Glutamatergic neuron (in vitro differentiated cells): ENCODE measurements around the gene GDPD5. TPM values are rescaled to one million over a fixed set of nuclear protein-coding genes. Genes with fewer than 3 reads are reported as not detected.

Source experiments
- DNase-seq: peaks from one replicate; pipeline ENCODE4 v3.0.0; 2022
- H3K27ac Mint-ChIP-seq: one replicate; pipeline ENCODE4 v1.8.0; 2020; ENCODE audit warnings: mild to moderate bottlenecking, mixed read lengths, inconsistent platforms; ENCODE audit not compliant: unreplicated experiment
- H3K27me3 Mint-ChIP-seq: one replicate; pipeline ENCODE4 v1.8.0; 2020; ENCODE audit warnings: mild to moderate bottlenecking, moderate library complexity, mixed read lengths, inconsistent platforms; ENCODE audit not compliant: unreplicated experiment
- H3K36me3 Mint-ChIP-seq: one replicate; pipeline ENCODE4 v1.8.0; 2020; ENCODE audit warnings: mild to moderate bottlenecking, mixed read lengths, inconsistent platforms; ENCODE audit not compliant: unreplicated experiment
- H3K4me1 Mint-ChIP-seq: one replicate; pipeline ENCODE4 v1.8.0; 2020; ENCODE audit warnings: mild to moderate bottlenecking, low read depth, mixed read lengths, inconsistent platforms; ENCODE audit not compliant: unreplicated experiment
- H3K4me3 Mint-ChIP-seq: one replicate; pipeline ENCODE4 v1.8.0; 2020; ENCODE audit warnings: mild to moderate bottlenecking, mixed read lengths, inconsistent platforms; ENCODE audit not compliant: unreplicated experiment
- H3K9me3 Mint-ChIP-seq: one replicate; pipeline ENCODE4 v1.8.0; 2020; ENCODE audit warnings: mild to moderate bottlenecking, moderate library complexity, mixed read lengths, inconsistent platforms; ENCODE audit not compliant: unreplicated experiment
- total RNA-seq: library from RNA; stranded (reverse); fragmentation: NEBNext Ultra II Directional; extraction: Animal tissue kit (Norgen Biotek cat#: 25700); gene quantifications from one replicate; pipeline ENCODE4 v1.2.1, GENCODE V29; 2021; ENCODE audit not compliant: unreplicated experiment
- TF ChIP-seq, protein P1 (sequence below): fragments of 200-600 bp; sonication (generic); IDR thresholded peaks from one replicate; pipeline ENCODE4 v1.5.0; 2021; ENCODE audit not compliant: partially characterized antibody, unreplicated experiment

GDPD5 gene
- total RNA-seq, 1 donor from 2014 or later: 147 TPM

DNA sequence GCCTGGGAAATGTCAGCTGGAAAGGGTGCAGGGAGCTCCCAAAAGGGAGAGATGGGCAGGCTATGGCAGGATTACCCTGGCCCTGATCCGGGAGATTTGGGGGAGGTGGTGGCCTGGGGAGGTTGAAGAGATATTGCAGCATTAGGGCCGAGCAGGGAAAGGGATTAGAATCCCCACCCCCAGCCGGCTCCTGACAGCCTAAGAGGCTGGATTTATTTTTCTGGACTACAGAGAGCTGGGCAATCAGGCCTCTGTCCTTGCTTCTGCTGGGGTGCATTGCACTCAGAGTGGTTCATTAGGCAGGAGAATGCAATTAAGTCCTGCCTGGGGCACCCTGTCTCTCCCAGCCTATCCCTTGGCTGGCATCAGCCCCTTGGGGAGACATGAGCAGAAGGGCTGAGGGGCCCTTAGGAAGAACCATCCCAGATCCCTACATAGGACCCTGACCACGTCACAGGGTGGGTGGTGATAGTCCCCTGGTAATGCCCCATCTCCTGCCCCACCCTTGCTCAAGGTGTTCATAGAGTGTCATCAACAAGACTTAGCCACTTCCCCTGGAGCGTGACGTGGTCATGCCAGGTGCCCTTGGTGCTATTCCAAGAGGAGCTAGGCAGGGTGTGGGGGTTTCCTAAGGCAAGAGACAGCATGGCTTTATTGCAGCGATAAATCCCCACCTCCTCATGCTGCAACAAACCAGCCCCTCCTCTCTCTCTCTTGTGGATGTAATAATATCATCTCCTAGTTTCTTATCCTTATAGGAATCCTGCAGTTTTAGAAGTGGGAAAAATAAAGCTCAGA is 54.4 kb downstream of the GDPD5 start:
- no peak for DNase-seq
- no peaks in the 10 kb centered on the region for H3K36me3 Mint-ChIP-seq
- peaks cover 23% of the 10 kb centered on the region for H3K27me3 Mint-ChIP-seq
- no peak overlapping the region for H3K4me3 Mint-ChIP-seq
- H3K27ac Mint-ChIP-seq: no peak overlapping the region
- peaks cover 13% of the 10 kb centered on the region for H3K4me1 Mint-ChIP-seq
- TF ChIP-seq, protein P1, sequence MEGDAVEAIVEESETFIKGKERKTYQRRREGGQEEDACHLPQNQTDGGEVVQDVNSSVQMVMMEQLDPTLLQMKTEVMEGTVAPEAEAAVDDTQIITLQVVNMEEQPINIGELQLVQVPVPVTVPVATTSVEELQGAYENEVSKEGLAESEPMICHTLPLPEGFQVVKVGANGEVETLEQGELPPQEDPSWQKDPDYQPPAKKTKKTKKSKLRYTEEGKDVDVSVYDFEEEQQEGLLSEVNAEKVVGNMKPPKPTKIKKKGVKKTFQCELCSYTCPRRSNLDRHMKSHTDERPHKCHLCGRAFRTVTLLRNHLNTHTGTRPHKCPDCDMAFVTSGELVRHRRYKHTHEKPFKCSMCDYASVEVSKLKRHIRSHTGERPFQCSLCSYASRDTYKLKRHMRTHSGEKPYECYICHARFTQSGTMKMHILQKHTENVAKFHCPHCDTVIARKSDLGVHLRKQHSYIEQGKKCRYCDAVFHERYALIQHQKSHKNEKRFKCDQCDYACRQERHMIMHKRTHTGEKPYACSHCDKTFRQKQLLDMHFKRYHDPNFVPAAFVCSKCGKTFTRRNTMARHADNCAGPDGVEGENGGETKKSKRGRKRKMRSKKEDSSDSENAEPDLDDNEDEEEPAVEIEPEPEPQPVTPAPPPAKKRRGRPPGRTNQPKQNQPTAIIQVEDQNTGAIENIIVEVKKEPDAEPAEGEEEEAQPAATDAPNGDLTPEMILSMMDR: no peak
- peaks cover 8% of the 10 kb centered on the region for H3K9me3 Mint-ChIP-seq

DNA sequence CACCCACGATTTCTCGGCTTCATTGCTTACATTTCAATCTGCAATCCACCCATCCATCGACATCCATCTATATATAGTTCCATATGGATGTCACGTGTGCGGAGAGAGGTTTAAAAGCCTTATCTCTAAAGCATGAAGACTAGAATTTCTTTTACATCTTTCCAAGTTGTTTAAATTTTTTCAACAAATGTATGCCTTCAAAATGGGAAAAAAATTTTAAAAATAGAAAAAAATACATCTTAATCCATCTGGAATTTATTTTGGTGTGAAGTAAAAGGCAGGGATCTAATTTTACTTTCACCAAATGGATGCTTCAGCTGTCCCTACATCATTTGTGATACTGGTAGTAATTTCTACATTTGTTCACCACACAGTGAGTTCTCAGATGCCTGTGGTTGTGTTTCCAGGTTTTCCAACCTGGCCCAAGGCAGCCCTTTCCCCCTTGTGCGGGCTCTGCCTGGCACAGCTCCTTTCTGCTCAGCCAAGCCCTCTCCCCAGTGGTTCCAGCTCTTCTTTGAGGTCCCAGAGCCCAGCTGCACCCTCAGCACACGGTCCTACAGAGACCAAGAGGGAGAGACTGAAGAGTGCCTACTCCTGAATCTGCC is 55.2 kb downstream of the GDPD5 start:
- H3K4me3 Mint-ChIP-seq: no peak overlapping the region
- TF ChIP-seq, protein P1: no peak
- peaks cover 8% of the 10 kb centered on the region for H3K9me3 Mint-ChIP-seq
- DNase-seq: no peak
- H3K36me3 Mint-ChIP-seq: no peaks in the 10 kb centered on the region
- H3K27ac Mint-ChIP-seq: no peak overlapping the region
- peaks cover 13% of the 10 kb centered on the region for H3K4me1 Mint-ChIP-seq
- peaks cover 18% of the 10 kb centered on the region for H3K27me3 Mint-ChIP-seq

DNA sequence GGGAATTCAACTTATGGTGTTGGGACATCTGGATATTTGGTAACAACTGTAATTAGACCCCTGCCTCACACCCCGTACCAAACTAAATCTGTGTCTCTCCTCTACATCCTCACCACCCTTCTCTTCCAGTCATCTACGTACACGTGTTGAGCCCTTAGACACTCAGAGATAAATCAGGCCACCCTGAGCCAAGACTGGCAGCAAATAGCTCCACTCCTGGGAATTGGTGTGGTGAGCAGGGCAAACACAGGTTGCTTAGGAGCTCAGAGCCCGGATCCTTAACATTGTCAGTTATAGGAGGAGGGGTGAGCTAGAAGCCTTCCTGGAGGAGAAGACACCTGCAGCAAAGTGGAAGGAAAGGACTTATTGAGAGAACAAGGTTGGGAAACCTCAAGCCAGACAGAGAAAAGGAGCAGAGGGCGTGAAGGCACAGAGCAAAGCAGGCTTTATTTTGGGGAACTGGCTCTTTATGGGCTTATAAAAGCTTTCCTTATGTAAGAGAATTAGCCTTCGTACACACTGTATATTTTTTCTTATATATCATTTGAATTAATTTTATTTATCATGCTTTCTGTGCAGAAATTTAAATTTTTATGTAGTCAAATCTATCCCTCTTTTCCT is 55.8 kb downstream of the GDPD5 start:
- TF ChIP-seq, protein P1: no peak
- DNase-seq: no peak
- Mint-ChIP-seq H3K27me3 (peaks cover 19% of the 10 kb centered on the region), H3K27ac (no peak overlapping the region), H3K36me3 (no peaks in the 10 kb centered on the region), H3K9me3 (peaks cover 6% of the 10 kb centered on the region), H3K4me3 (no peak overlapping the region), H3K4me1 (peaks cover 13% of the 10 kb centered on the region)

DNA sequence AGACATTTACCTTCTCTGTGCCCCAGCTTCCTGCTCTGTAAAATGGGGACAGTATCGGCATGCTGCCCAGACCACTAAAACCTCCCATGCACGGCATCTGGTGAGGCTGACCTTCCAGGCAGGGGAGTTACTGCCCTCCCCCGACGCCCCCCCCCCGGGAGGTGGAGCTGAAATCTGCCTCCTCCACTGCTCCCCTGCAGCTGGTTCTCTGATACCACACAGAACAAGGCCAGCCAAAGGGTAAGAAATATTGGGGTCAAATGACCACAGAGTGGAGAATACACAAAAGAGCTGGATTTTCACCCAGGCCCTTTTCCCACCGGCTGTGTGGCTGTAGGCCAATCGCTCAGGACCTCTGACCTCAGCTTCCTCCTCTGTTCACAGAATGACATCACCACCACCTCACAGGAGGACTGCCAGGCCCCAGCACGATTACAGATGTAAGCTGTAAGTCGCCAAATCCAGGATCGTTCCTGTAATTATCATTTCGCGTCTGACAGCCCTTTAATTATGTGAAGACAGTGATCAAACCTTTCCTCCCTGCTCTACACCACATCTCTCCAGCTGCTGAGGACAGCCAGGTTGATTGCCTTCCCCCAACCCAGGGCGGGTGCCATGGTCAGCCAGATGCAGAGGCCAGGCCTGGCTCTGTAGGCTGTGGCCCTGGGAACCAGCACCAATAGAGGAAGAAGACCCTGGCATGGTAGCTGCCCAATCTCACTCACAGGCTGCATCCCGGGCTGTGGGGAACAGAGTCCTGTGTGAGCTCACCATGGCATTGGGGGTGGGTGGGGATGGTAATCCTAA is 57.0 kb downstream of the GDPD5 start:
- Mint-ChIP-seq H3K4me3 (no peak overlapping the region), H3K36me3 (no peaks in the 10 kb centered on the region), H3K9me3 (peaks cover 3% of the 10 kb centered on the region), H3K27ac (no peak overlapping the region), H3K4me1 (peaks cover 13% of the 10 kb centered on the region), H3K27me3 (peaks cover 17% of the 10 kb centered on the region)
- TF ChIP-seq, protein P1: no peak
- no peak for DNase-seq
